H1 (cell line): Measurements from ENCODE around the gene KIDINS220. TPM values are rescaled to one million over a fixed set of nuclear protein-coding genes. Genes with fewer than 3 reads are reported as not detected.

Experiments used
- CREB1 ChIP-seq: IDR thresholded peaks from 2 replicates; pipeline ENCODE4 v1.6.1; 2012; ENCODE audit warnings: inconsistent platforms
- SUZ12 ChIP-seq: fragments of 200-600 bp; sonication (generic); IDR thresholded peaks from 2 replicates; pipeline ENCODE4 v1.6.1; 2012; ENCODE audit warnings: mild to moderate bottlenecking, inconsistent platforms, low read length, moderate library complexity, mixed read lengths
- polyA plus RNA-seq, 7 experiments: library from polyadenylated mRNA; depleted of rRNA in 3 of 7; stranded (reverse) in 5 of 7; unstranded in 2 of 7; fragments of >200 nt in 5 of 7; fragments of 200-250 nt in 2 of 7; gene quantifications; 1 replicate in 5 of 7; 2 replicates in 1 of 7; 4 replicates in 1 of 7; pipeline versions ENCODE4 v1.2.1 to v1.2.3, GENCODE V29; 2011 to 2013; ENCODE audit warnings: missing spikeins in 2 of 7, mixed read lengths in 2 of 7
- total RNA-seq: library from RNA; stranded (reverse); fragmentation: NEBNext Ultra II Directional; extraction: Animal tissue kit (Norgen Biotek cat#: 25700); gene quantifications from 2 replicates; pipeline ENCODE4 v1.2.1, GENCODE V29; 2021

Gene KIDINS220
- total and polyA plus RNA-seq, 2 of the 8 experiments (the other 6 are each of a cell fraction or from before 2014, with no cell fraction given): 21.2 to 27.1 TPM

DNA sequence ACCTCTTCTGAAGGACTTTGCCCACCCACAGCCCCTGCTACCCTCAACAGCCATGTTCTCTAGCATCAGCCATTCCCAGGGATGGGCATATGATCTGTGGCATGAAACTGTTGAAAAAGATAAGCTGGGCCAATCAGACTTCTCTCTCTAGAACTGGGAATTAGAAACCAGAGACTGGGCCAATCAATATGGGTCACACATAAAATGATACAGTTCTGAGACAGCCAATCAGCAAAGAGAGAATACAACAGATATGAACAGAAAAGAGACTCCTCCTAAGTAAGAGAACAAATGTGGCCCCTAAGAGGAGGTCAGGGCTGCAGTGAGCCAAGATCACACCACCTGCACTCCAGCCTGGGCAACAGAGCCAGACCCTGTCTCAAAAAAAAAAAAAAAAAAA lies 2.1 kb downstream of the KIDINS220 start (continued):
- no peak for TF ChIP-seq CREB1
- no peak for TF ChIP-seq SUZ12
